Tongue (tissue), 3 donors: ENCODE measurements around the gene PCDH11X. TPM values are rescaled to one million over a fixed set of nuclear protein-coding genes. Genes with fewer than 3 reads are reported as not detected.
A peak's percentile ranks its signal among the peaks of the same experiment; 100 is the strongest.
"Not testable (repeated sequence)": the region's sequence is repeated elsewhere in the genome, so short reads cannot be mapped to it uniquely, and the experiment has no call there.

Source experiments
- DNase-seq: peaks from one replicate; pipeline ENCODE4 v3.0.0-alpha.2; 2015
- small RNA-seq: library from RNA; depleted of rRNA; stranded (forward); fragments of <200 nt; gene quantifications from one replicate; pipeline ENCODE3, GENCODE V24; 2014; ENCODE audit warnings: low replicate concordance
- total RNA-seq: library from RNA; depleted of rRNA; stranded (reverse); fragments of >200 nt; gene quantifications from one replicate; pipeline ENCODE4 v1.2.3, GENCODE V29; 2014

The PCDH11X gene
- 1.5 TPM for total RNA-seq

GRCh38 chrX:91779135-91779534 lies at the start of gene PCDH11X:
Gene PCDH11X (plus strand): TSS chrX:91779375. CDS start chrX:91835505, 56,130 bp downstream.
- peak; percentile 59 for DNase-seq

GRCh38 chrX:91747446-91747845 lies 31.7 kb upstream of the PCDH11X start:
- DNase-seq: not testable (repeated sequence)

GRCh38 chrX:91753022-91753421 lies 26.2 kb upstream of the PCDH11X start:
- DNase-seq: not testable (repeated sequence)

- peak; percentile 2 for DNase-seq
Observed at GRCh38 chrX:91770619-91771488, 8.3 kb upstream of the PCDH11X start.

GRCh38 chrX:91773943-91774342 lies 5.2 kb upstream of the PCDH11X start:
- not testable (repeated sequence) for DNase-seq

GRCh38 chrX:91780008-91780407 lies 833 bp downstream of the PCDH11X start:
- DNase-seq: not testable (repeated sequence)

GRCh38 chrX:91780698-91781097 lies 1.5 kb downstream of the PCDH11X start:
- DNase-seq: peak; percentile 7

GRCh38 chrX:91781553-91782298 lies 2.6 kb downstream of the PCDH11X start:
- peak; percentile 9 for DNase-seq

- DNase-seq: peak; percentile 0
Observed at GRCh38 chrX:91782825-91783224, 3.6 kb downstream of the PCDH11X start.

- DNase-seq: not testable (repeated sequence)
Observed at GRCh38 chrX:91817537-91817936, 38.4 kb downstream of the PCDH11X start.

GRCh38 chrX:91825321-91825720 lies 46.1 kb downstream of the PCDH11X start:
- not testable (repeated sequence) for DNase-seq

Small RNA genes lying within 50 kb of the gene (small RNA-seq; reads per million reads assigned to genes)
- not detected for gene RNU2-26P
